Caco-2 (cell line): ENCODE results near the gene CDCP2. TPM values are rescaled to one million over a fixed set of nuclear protein-coding genes. Genes with fewer than 3 reads are reported as not detected.

Experiments used
- BruUV-seq: library from RNA; stranded (reverse); fragments of 400-500 nt; replicated peaks from 2 replicates; lab custom pipeline; 2021; lab: Mats Ljungman, UMichigan
- CTCF ChIA-PET: fragments of 300-600 bp; sonication (Branson Sonifier 250); formaldehyde crosslinking; loops from one replicate; lab custom pipeline; 2022; ENCODE audit warnings: antibody characterized with exemption; lab: Charles Lee
- POLR2A ChIA-PET: fragments of 300-600 bp; sonication (Branson Sonifier 250); formaldehyde crosslinking; loops from one replicate; lab custom pipeline; 2022; ENCODE audit warnings: antibody characterized with exemption; lab: Charles Lee
- DNase-seq, 2 experiments: peaks; one replicate each; pipeline versions ENCODE4 v3.0.0 to v3.0.0-alpha.2; 2020 to 2022
- H3K27me3 ChIP-seq: replicated peaks from 2 replicates; pipeline ENCODE4 v1.6.0; 2011; ENCODE audit warnings: low read length; ENCODE audit not compliant: control insufficient read depth, insufficient read depth
- H3K36me3 ChIP-seq: 2 replicates; pipeline ENCODE4 v1.5.1; 2011; ENCODE audit warnings: low read length; ENCODE audit not compliant: control insufficient read depth, insufficient read depth
- H3K4me1 ChIP-seq: fragments of 250-450 bp; sonication (Bioruptor Pico); 2 replicates; pipeline ENCODE4 v1.5.1; 2020; ENCODE audit warnings: mild to moderate bottlenecking
- H3K4me3 ChIP-seq: 2 replicates; pipeline ENCODE4 v1.5.1; 2011; ENCODE audit warnings: low read depth, mild to moderate bottlenecking, control low read depth, low read length
- H3K9me3 ChIP-seq: fragments of 250-450 bp; sonication (Bioruptor Pico); 2 replicates; pipeline ENCODE4 v1.5.1; 2020; ENCODE audit warnings: mild to moderate bottlenecking, moderate library complexity
- H3K27ac Mint-ChIP-seq: one replicate; pipeline ENCODE4 v1.8.0; 2022; ENCODE audit warnings: mixed read lengths; ENCODE audit not compliant: unreplicated experiment
- H3K27me3 Mint-ChIP-seq: one replicate; pipeline ENCODE4 v1.8.0; 2022; ENCODE audit warnings: mixed read lengths; ENCODE audit not compliant: insufficient read depth, unreplicated experiment
- H3K36me3 Mint-ChIP-seq: one replicate; pipeline ENCODE4 v1.8.0; 2022; ENCODE audit warnings: mild to moderate bottlenecking, mixed read lengths; ENCODE audit not compliant: insufficient read depth, unreplicated experiment
- H3K4me1 Mint-ChIP-seq: one replicate; pipeline ENCODE4 v1.8.0; 2022; ENCODE audit warnings: low read depth, mixed read lengths; ENCODE audit not compliant: unreplicated experiment
- H3K4me3 Mint-ChIP-seq: one replicate; pipeline ENCODE4 v1.8.0; 2022; ENCODE audit warnings: mild to moderate bottlenecking, moderate library complexity, mixed read lengths; ENCODE audit not compliant: unreplicated experiment
- H3K9me3 Mint-ChIP-seq: one replicate; pipeline ENCODE4 v1.8.0; 2022; ENCODE audit warnings: mixed read lengths; ENCODE audit not compliant: unreplicated experiment
- intact Hi-C: fragments of 100-400 bp; cut with micrococcal nuclease; formaldehyde crosslinking; loops from one replicate; pipeline ENCODE4 v1.10.0; 2022; ENCODE audit not compliant: unreplicated experiment
- total RNA-seq: library from RNA; stranded (reverse); gene quantifications from 2 replicates; pipeline ENCODE4 v1.2.3, GENCODE V29; 2022
- TF ChIP-seq, protein P1 (sequence below), 2 experiments: fragments of 200-600 bp in 1 of 2; IDR thresholded peaks; 1 replicate in 1 of 2; 2 replicates in 1 of 2; pipeline versions ENCODE4 v1.5.1 to v1.8.0; 2011 to 2022; ENCODE audit warnings: antibody characterized with exemption in 1 of 2, control low read depth in 1 of 2, inconsistent platforms in 1 of 2, low read depth in 1 of 2, low read length in 1 of 2, mild to moderate bottlenecking in 1 of 2, moderate library complexity in 1 of 2; ENCODE audit not compliant: insufficient read depth in 1 of 2, severe bottlenecking in 1 of 2, unreplicated experiment in 1 of 2

Gene CDCP2
- total RNA-seq, 1 experiment from 2014 or later, result not detected

DNA sequence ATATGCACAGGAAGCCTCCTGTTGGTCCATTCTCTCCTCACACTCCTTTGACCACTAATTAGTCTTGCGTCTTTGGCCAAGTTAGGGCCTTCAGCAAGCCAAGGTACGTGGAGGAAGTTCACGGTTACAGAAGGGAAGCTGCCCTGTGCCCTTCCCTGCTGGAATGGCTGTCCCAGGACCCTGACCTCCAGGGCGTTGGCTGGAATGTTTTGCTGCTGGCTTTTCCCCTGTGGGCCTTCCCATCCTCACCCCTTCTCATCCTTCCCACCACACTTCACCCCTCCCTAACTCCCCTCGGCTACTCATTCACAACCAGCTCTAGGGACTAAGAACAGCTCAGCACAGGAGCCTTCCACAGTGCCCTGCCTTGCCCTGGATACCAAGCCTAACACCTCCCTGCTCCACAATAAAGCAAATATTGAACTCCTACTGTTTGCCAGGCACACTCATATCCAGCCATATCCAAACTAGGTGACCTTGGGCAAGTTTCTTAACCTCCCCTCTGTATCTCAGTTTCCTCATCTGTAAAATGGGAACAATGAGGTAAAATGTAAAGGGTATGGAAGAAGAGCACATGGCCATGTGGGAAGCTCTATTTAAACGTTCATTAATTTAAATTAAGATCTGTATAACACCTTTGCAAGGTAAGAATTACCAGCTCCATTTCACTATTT lies 8.8 kb upstream of the CDCP2 start:
- BruUV-seq, result no TSS peak
- Mint-ChIP-seq H3K27ac (no peak overlapping the region), H3K36me3 (no peaks in the 10 kb centered on the region), H3K9me3 (no peaks in the 10 kb centered on the region), H3K4me3 (no peak overlapping the region), H3K27me3 (no peaks in the 10 kb centered on the region), H3K4me1 (no peaks in the 10 kb centered on the region)
- H3K4me1 ChIP-seq, result 0 out of 2 replicates have a peak, but pooled peaks cover 3% of the 10 kb centered on the region
- POLR2A ChIA-PET, result no interaction called here
- intact Hi-C loops, result no loop called here
- DNase-seq, result no peak
- no peaks in the 10 kb centered on the region for H3K27me3 ChIP-seq
- no peaks in the 10 kb centered on the region for H3K36me3 ChIP-seq
- no peaks in the 10 kb centered on the region for H3K9me3 ChIP-seq
- CTCF ChIA-PET, result no interaction called here
- no peak overlapping the region for H3K4me3 ChIP-seq
- TF ChIP-seq, protein P1, sequence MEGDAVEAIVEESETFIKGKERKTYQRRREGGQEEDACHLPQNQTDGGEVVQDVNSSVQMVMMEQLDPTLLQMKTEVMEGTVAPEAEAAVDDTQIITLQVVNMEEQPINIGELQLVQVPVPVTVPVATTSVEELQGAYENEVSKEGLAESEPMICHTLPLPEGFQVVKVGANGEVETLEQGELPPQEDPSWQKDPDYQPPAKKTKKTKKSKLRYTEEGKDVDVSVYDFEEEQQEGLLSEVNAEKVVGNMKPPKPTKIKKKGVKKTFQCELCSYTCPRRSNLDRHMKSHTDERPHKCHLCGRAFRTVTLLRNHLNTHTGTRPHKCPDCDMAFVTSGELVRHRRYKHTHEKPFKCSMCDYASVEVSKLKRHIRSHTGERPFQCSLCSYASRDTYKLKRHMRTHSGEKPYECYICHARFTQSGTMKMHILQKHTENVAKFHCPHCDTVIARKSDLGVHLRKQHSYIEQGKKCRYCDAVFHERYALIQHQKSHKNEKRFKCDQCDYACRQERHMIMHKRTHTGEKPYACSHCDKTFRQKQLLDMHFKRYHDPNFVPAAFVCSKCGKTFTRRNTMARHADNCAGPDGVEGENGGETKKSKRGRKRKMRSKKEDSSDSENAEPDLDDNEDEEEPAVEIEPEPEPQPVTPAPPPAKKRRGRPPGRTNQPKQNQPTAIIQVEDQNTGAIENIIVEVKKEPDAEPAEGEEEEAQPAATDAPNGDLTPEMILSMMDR (IDR thresholded peaks at IDR 0.05; ENCODE audit: insufficient read depth in 1 of 2, low read depth in 1 of 2, low read length in 1 of 2, severe bottlenecking in 1 of 2, unreplicated experiment in 1 of 2), result no peak

DNA sequence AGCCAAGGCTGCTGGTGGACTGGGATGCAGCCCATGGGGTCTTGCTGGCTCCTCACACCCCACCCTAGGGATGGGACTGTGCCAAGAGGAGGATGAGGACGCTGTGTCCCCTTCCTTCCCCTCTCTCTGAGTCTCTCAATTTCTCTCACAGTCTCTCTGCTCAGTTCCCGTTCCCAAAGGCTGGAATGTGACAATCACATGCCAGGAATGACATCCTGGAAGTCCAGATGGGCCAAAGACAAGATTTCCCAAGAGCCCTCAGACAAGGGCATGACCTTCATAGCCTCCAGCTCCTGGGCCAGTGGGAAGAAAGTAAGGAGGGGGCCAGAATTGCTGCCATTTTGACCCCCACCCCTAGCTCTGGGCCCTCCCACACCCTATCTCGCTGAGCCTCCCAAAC lies 7.6 kb upstream of the CDCP2 start:
- TF ChIP-seq, protein P1 (IDR thresholded peaks at IDR 0.05; ENCODE audit: insufficient read depth in 1 of 2, low read depth in 1 of 2, low read length in 1 of 2, severe bottlenecking in 1 of 2, unreplicated experiment in 1 of 2), result no peak
- ChIA-PET POLR2A (no interaction called here), CTCF (no interaction called here)
- no TSS peak for BruUV-seq
- Mint-ChIP-seq H3K36me3 (no peaks in the 10 kb centered on the region), H3K4me1 (no peaks in the 10 kb centered on the region), H3K9me3 (no peaks in the 10 kb centered on the region), H3K27me3 (no peaks in the 10 kb centered on the region), H3K4me3 (no peak overlapping the region), H3K27ac (no peak overlapping the region)
- Histone ChIP-seq H3K36me3 (no peaks in the 10 kb centered on the region), H3K27me3 (no peaks in the 10 kb centered on the region), H3K4me3 (no peak overlapping the region), H3K9me3 (no peaks in the 10 kb centered on the region), H3K4me1 (0 out of 2 replicates have a peak, but pooled peaks cover 3% of the 10 kb centered on the region)
- intact Hi-C loops, result no loop called here
- no peak for DNase-seq

DNA sequence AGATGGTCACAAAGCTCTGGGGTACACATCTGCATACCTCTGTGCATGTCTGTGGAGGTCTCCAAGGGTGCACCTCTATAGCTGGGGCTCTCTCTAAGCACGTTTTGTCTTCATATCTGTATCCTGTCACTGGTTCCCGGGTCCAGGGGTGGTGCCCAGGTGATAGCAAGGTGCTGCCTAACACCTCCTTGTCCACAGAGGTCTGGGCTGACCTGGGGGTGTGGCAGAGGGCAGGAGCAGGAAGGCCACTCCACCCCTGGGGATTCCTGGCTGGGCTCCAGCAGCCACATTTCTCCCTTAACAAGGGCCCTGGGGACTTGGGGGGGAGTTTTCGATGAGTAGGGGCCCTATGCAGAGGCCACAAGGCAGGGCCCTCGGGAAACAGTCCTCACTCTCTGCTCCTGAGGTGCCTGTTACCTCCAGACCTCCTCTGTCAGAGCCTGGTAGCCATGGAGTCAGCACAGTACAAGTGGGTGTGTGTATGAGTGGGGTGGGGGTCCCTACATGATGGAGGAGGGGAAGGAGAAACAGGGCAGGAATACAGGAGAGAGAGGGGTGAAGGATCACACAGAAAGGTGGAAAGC lies 7.0 kb upstream of the CDCP2 start:
- POLR2A ChIA-PET, result no interaction called here
- DNase-seq, result no peak
- Mint-ChIP-seq H3K4me3 (no peak overlapping the region), H3K9me3 (no peaks in the 10 kb centered on the region), H3K4me1 (no peaks in the 10 kb centered on the region), H3K36me3 (no peaks in the 10 kb centered on the region), H3K27me3 (no peaks in the 10 kb centered on the region), H3K27ac (no peak overlapping the region)
- Histone ChIP-seq H3K4me3 (no peak overlapping the region), H3K4me1 (0 out of 2 replicates have a peak, but pooled peaks cover 3% of the 10 kb centered on the region), H3K36me3 (no peaks in the 10 kb centered on the region), H3K27me3 (no peaks in the 10 kb centered on the region), H3K9me3 (no peaks in the 10 kb centered on the region)
- intact Hi-C loops, result no loop called here
- TF ChIP-seq, protein P1 (IDR thresholded peaks at IDR 0.05; ENCODE audit: insufficient read depth in 1 of 2, low read depth in 1 of 2, low read length in 1 of 2, severe bottlenecking in 1 of 2, unreplicated experiment in 1 of 2), result no peak
- BruUV-seq, result no TSS peak
- CTCF ChIA-PET, result no interaction called here
